IMR-90 (cell line): ENCODE data around the gene FBXO31.

Experiments used
- CTCF ChIP-seq: conservative IDR thresholded peaks from 2 replicates; pipeline ENCODE4 v1.5.1; 2012; ENCODE audit warnings: mild to moderate bottlenecking, low read depth, low read length, improper control_type of control experiment
- POLR2A ChIP-seq: IDR thresholded peaks from 2 replicates; pipeline ENCODE4 v1.6.1; 2012; ENCODE audit warnings: mild to moderate bottlenecking, low read depth, low read length

GRCh38 chr16:87335625-87336433, 47.7 kb downstream of the FBXO31 start:
- no peak for TF ChIP-seq POLR2A
- TF ChIP-seq CTCF, result no peak
